ENCODE measurements around the gene ARMCX4. TPM values are rescaled to one million over a fixed set of nuclear protein-coding genes. Genes with fewer than 3 reads are reported as not detected.
"Not testable (repeated sequence)": the region's sequence is repeated elsewhere in the genome, so short reads cannot be mapped to it uniquely, and the experiment has no call there.

ARMCX4 gene
- total RNA-seq, 4 donors from 2014 or later, result 4.2 to 12.3 (median 8.4) TPM

GRCh38 chrX:101483705-101484104 is 1.6 kb upstream of the ARMCX4 start:
- Histone ChIP-seq H3K27ac (replicated peaks in 1 of 4) (no peak overlapping the region), H3K4me3 (no peak overlapping the region), H3K4me1 (peaks cover 0 to 6% (median 0%) of the 10 kb centered on the region in 4 donors), H3K27me3 (no peaks in the 10 kb centered on the region), H3K36me3 (peaks cover 0 to 8% (median 2%) of the 10 kb centered on the region in 4 donors), H3K9me3 (no peaks in the 10 kb centered on the region)
- 48% methylated on average over 3 of the region's 3 CpGs for WGBS
- TF ChIP-seq POLR2AphosphoS5 (IDR thresholded peaks at IDR 0.05) (no peak), EP300 (IDR thresholded peaks at IDR 0.05) (no peak), POLR2A (IDR thresholded peaks at IDR 0.05; ENCODE audit: low read depth) (no peak)
- TF ChIP-seq, protein P1, sequence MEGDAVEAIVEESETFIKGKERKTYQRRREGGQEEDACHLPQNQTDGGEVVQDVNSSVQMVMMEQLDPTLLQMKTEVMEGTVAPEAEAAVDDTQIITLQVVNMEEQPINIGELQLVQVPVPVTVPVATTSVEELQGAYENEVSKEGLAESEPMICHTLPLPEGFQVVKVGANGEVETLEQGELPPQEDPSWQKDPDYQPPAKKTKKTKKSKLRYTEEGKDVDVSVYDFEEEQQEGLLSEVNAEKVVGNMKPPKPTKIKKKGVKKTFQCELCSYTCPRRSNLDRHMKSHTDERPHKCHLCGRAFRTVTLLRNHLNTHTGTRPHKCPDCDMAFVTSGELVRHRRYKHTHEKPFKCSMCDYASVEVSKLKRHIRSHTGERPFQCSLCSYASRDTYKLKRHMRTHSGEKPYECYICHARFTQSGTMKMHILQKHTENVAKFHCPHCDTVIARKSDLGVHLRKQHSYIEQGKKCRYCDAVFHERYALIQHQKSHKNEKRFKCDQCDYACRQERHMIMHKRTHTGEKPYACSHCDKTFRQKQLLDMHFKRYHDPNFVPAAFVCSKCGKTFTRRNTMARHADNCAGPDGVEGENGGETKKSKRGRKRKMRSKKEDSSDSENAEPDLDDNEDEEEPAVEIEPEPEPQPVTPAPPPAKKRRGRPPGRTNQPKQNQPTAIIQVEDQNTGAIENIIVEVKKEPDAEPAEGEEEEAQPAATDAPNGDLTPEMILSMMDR (IDR thresholded peaks at IDR 0.05), result no peak
- intact Hi-C loops (cut with DNase I), result no loop called here
- DNase-seq (ENCODE audit: extremely low spot score), result no peak

GRCh38 chrX:101484135-101484534 is 1.1 kb upstream of the ARMCX4 start:
- TF ChIP-seq POLR2AphosphoS5 (IDR thresholded peaks at IDR 0.05) (no peak), EP300 (IDR thresholded peaks at IDR 0.05) (no peak)
- TF ChIP-seq, protein P1 (IDR thresholded peaks at IDR 0.05), result no peak
- H3K36me3 ChIP-seq, result peaks cover 0 to 13% (median 3%) of the 10 kb centered on the region in 4 donors
- H3K27me3 ChIP-seq, result no peaks in the 10 kb centered on the region
- 87% methylated on average over 6 of the region's 6 CpGs for WGBS
- no peak overlapping the region for H3K27ac ChIP-seq (replicated peaks in 1 of 4)
- no peak overlapping the region for H3K4me3 ChIP-seq
- no peaks in the 10 kb centered on the region for H3K9me3 ChIP-seq
- H3K4me1 ChIP-seq, result peaks cover 0 to 6% (median 0%) of the 10 kb centered on the region in 4 donors
- no peak for DNase-seq (ENCODE audit: extremely low spot score)
- intact Hi-C loops (cut with DNase I), result no loop called here

DNA sequence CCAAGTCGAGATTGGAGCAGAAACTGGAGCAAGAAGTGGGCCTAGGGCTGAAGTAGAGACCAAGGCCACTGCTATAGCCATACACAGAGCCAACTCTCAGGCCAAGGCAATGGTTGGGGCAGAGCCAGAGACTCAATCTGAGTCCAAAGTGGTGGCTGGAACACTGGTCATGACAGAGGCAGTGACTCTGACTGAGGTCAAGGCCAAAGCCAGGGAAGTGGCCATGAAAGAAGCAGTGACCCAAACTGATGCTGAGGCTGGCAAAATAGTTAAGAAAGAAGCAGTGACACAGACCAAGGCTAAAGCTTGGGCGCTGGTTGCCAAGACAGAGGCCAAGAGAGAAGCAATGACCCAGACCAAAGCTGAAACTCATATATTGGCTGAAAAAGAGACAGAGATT is 3.5 kb downstream of the ARMCX4 start:
- DNase-seq (ENCODE audit: extremely low spot score), result no peak
- Histone ChIP-seq H3K27me3 (no peaks in the 10 kb centered on the region), H3K4me1 (peaks cover 0 to 6% (median 0%) of the 10 kb centered on the region in 4 donors), H3K4me3 (no peak overlapping the region), H3K9me3 (no peaks in the 10 kb centered on the region), H3K36me3 (peaks cover 0 to 13% (median 3%) of the 10 kb centered on the region in 4 donors), H3K27ac (replicated peaks in 1 of 4) (no peak overlapping the region)
- intact Hi-C loops (cut with DNase I), result no loop called here
- WGBS, result 71% methylated on average over 2 of the region's 2 CpGs
- no peak for TF ChIP-seq POLR2AphosphoS5 (IDR thresholded peaks at IDR 0.05)
- TF ChIP-seq POLR2A (IDR thresholded peaks at IDR 0.05; ENCODE audit: low read depth), result no peak
- no peak for TF ChIP-seq EP300 (IDR thresholded peaks at IDR 0.05)
- TF ChIP-seq, protein P1 (IDR thresholded peaks at IDR 0.05), result no peak

GRCh38 chrX:101491943-101492342 is 6.7 kb downstream of the ARMCX4 start:
- Histone ChIP-seq H3K9me3 (no peaks in the 10 kb centered on the region), H3K4me1 (peaks cover 0 to 4% (median 2%) of the 10 kb centered on the region in 4 donors), H3K27me3 (no peaks in the 10 kb centered on the region), H3K4me3 (no peak overlapping the region), H3K27ac (replicated peaks in 1 of 4) (no peak overlapping the region), H3K36me3 (peaks cover 0 to 13% (median 3%) of the 10 kb centered on the region in 4 donors)
- TF ChIP-seq EP300 (IDR thresholded peaks at IDR 0.05) (no peak), POLR2AphosphoS5 (IDR thresholded peaks at IDR 0.05) (no peak), POLR2A (IDR thresholded peaks at IDR 0.05; ENCODE audit: low read depth) (no peak)
- TF ChIP-seq, protein P1 (IDR thresholded peaks at IDR 0.05), result no peak
- 89% methylated on average over 4 of the region's 4 CpGs for WGBS
- intact Hi-C loops (cut with DNase I), result no loop called here
- no peak for DNase-seq (ENCODE audit: extremely low spot score)

GRCh38 chrX:101493225-101493624 is 8.0 kb downstream of the ARMCX4 start:
- Histone ChIP-seq H3K4me3 (no peak overlapping the region), H3K36me3 (peaks cover 0 to 11% (median 3%) of the 10 kb centered on the region in 4 donors), H3K27me3 (no peaks in the 10 kb centered on the region), H3K9me3 (no peaks in the 10 kb centered on the region), H3K27ac (replicated peaks in 1 of 4) (no peak overlapping the region), H3K4me1 (peaks cover 0 to 4% (median 2%) of the 10 kb centered on the region in 4 donors)
- no peak for DNase-seq (ENCODE audit: extremely low spot score)
- TF ChIP-seq POLR2AphosphoS5 (IDR thresholded peaks at IDR 0.05) (no peak), POLR2A (IDR thresholded peaks at IDR 0.05; ENCODE audit: low read depth) (no peak), EP300 (IDR thresholded peaks at IDR 0.05) (no peak)
- TF ChIP-seq, protein P1 (IDR thresholded peaks at IDR 0.05), result no peak
- 88% methylated on average over 1 of the region's 1 CpG for WGBS
- intact Hi-C loops (cut with DNase I), result no loop called here

- H3K27ac ChIP-seq (replicated peaks in 1 of 4); H3K4me1 ChIP-seq; intact Hi-C loops (cut with DNase I); H3K4me3 ChIP-seq; H3K27me3 ChIP-seq; H3K9me3 ChIP-seq; DNase-seq (ENCODE audit: extremely low spot score): not testable (repeated sequence)
- H3K36me3 ChIP-seq, result peaks cover 0 to 32% (median 1%) of the 10 kb centered on the region in 4 donors
- 100% methylated on average over 1 of the region's 1 CpG for WGBS
Measured at GRCh38 chrX:101502929-101503328, 17.7 kb downstream of the ARMCX4 start.
